Measurements from ENCODE around the gene RAD54L. TPM values are rescaled to one million over a fixed set of nuclear protein-coding genes. Genes with fewer than 3 reads are reported as not detected.

The RAD54L gene
- total RNA-seq, 5 donors from 2014 or later (not counting 1 experiment from before 2014, with no cell fraction given): 1.1 to 2.8 (median 1.8) TPM

- WGBS (ENCODE audit: insufficient coverage): 0% methylated on average over 5 of the region's 14 CpGs
Measured at GRCh38 chr1:46303872-46304326, 56.3 kb downstream of the RAD54L start.

GRCh38 chr1:46306159-46306530 is 58.6 kb downstream of the RAD54L start:
- Mint-ChIP-seq H3K4me3 (peak overlapping the region in 2 of 3 donors; percentile 25 to 98), H3K4me1 (peaks cover 44 to 54% (median 47%) of the 10 kb centered on the region in 3 donors), H3K27ac (no peak overlapping the region), H3K27me3 (no peaks in the 10 kb centered on the region), H3K9me3 (no peaks in the 10 kb centered on the region), H3K36me3 (peaks cover 16% of the 10 kb centered on the region)
- H3K36me3 ChIP-seq (ENCODE audit: control insufficient read depth in 2 of 2, extremely low read depth in 1 of 2, insufficient read depth in 1 of 2, low read length in 1 of 2): peaks cover 11 to 19% of the 10 kb centered on the region in 2 donors
- DNase-seq (no peak), ATAC-seq (replicated peaks in 1 of 4) (no peak)
- ChIA-PET POLR2A (no interaction called here), CTCF (no interaction called here)
- 87% methylated on average over 3 of the region's 8 CpGs for WGBS (ENCODE audit: insufficient coverage)
- H3K27ac ChIP-seq (ENCODE audit: low read length): no peak overlapping the region
- H3K4me3 ChIP-seq (ENCODE audit: control insufficient read depth in 1 of 2, extremely low read depth in 1 of 2, low read length in 1 of 2): no peak overlapping the region
- no peaks in the 10 kb centered on the region for H3K9me3 ChIP-seq
- H3K4me1 ChIP-seq (ENCODE audit: control insufficient read depth in 1 of 2, extremely low read depth in 1 of 2, insufficient read depth in 2 of 2, low read length in 2 of 2): peaks cover 14 to 48% of the 10 kb centered on the region in 2 experiments
- no peaks in the 10 kb centered on the region for H3K27me3 ChIP-seq (replicated peaks in 1 of 2; ENCODE audit: control insufficient read depth in 2 of 2, extremely low read depth in 1 of 2, insufficient read depth in 2 of 2, low read length in 1 of 2)

More at GRCh38 chr1:46303872-46304326, 56.3 kb downstream of the RAD54L start:
- Histone ChIP-seq H3K4me3 (ENCODE audit: control insufficient read depth in 1 of 2, extremely low read depth in 1 of 2, low read length in 1 of 2) (peak overlapping the region; percentile 84 to 91), H3K27ac (ENCODE audit: low read length) (peak overlapping the region; percentile 85), H3K4me1 (ENCODE audit: control insufficient read depth in 1 of 2, extremely low read depth in 1 of 2, insufficient read depth in 2 of 2, low read length in 2 of 2) (peaks cover 14 to 55% of the 10 kb centered on the region in 2 experiments), H3K9me3 (no peaks in the 10 kb centered on the region), H3K36me3 (ENCODE audit: control insufficient read depth in 2 of 2, extremely low read depth in 1 of 2, insufficient read depth in 1 of 2, low read length in 1 of 2) (peaks cover 0 to 6% of the 10 kb centered on the region in 2 donors), H3K27me3 (replicated peaks in 1 of 2; ENCODE audit: control insufficient read depth in 2 of 2, extremely low read depth in 1 of 2, insufficient read depth in 2 of 2, low read length in 1 of 2) (no peaks in the 10 kb centered on the region)
- H3K9me3 Mint-ChIP-seq: no peaks in the 10 kb centered on the region
- H3K4me3 Mint-ChIP-seq: peak overlapping the region; percentile 94 to 98 (median 96)
- H3K27me3 Mint-ChIP-seq: no peaks in the 10 kb centered on the region
- peak overlapping the region; percentile 95 to 96 for H3K27ac Mint-ChIP-seq
- H3K36me3 Mint-ChIP-seq: peaks cover 2% of the 10 kb centered on the region
- ATAC-seq (replicated peaks in 1 of 4) (no peak), DNase-seq (peak in 1 of 35 experiments; percentile 23)
- ChIA-PET CTCF (interaction anchor here (0.6 to 2.1 kb wide), 6 partner anchors 20 to 57 kb away, joined by 3 to 6 read pairs (median 3); partner anchors contain the start of gene RAD54L (in 1 of the 2)), POLR2A (interaction anchor here (0.6 to 1.4 kb wide), 8 partner anchors 10 to 1672 kb away, joined by 3 to 18 read pairs (median 4); partner anchors contain the start of genes NSUN4 (in 1 of the 2) and RAD54L (in 1 of the 2))
- H3K4me1 Mint-ChIP-seq: peaks cover 53 to 65% (median 56%) of the 10 kb centered on the region in 3 donors

GRCh38 chr1:46309401-46310159 is 62.0 kb downstream of the RAD54L start:
- no peak for ATAC-seq (replicated peaks in 1 of 4)
- peaks cover 9 to 29% of the 10 kb centered on the region in 2 experiments for H3K4me1 ChIP-seq (ENCODE audit: control insufficient read depth in 1 of 2, extremely low read depth in 1 of 2, insufficient read depth in 2 of 2, low read length in 2 of 2)
- peaks cover 11 to 45% of the 10 kb centered on the region in 2 donors for H3K36me3 ChIP-seq (ENCODE audit: control insufficient read depth in 2 of 2, extremely low read depth in 1 of 2, insufficient read depth in 1 of 2, low read length in 1 of 2)
- WGBS (ENCODE audit: insufficient coverage): 87% methylated on average over 6 of the region's 16 CpGs
- no peaks in the 10 kb centered on the region for H3K27me3 ChIP-seq (replicated peaks in 1 of 2; ENCODE audit: control insufficient read depth in 2 of 2, extremely low read depth in 1 of 2, insufficient read depth in 2 of 2, low read length in 1 of 2)
- CTCF ChIA-PET: no interaction called here
- Mint-ChIP-seq H3K9me3 (no peaks in the 10 kb centered on the region), H3K4me1 (peaks cover 30 to 38% (median 31%) of the 10 kb centered on the region in 3 donors), H3K36me3 (peaks cover 23% of the 10 kb centered on the region), H3K4me3 (no peak overlapping the region), H3K27me3 (no peaks in the 10 kb centered on the region), H3K27ac (no peak overlapping the region)
- no peak overlapping the region for H3K4me3 ChIP-seq (ENCODE audit: control insufficient read depth in 1 of 2, extremely low read depth in 1 of 2, low read length in 1 of 2)
- no peaks in the 10 kb centered on the region for H3K9me3 ChIP-seq
- no peak overlapping the region for H3K27ac ChIP-seq (ENCODE audit: low read length)
- DNase-seq: no peak
- POLR2A ChIA-PET: interaction anchor here in 1 of 2 donors (0.6 to 0.7 kb wide), 2 partner anchors 19 to 47 kb away, joined by 3 to 4 read pairs; no protein-coding TSS in a partner anchor

GRCh38 chr1:46310321-46310720 is 62.8 kb downstream of the RAD54L start:
- peaks cover 11 to 49% of the 10 kb centered on the region in 2 donors for H3K36me3 ChIP-seq (ENCODE audit: control insufficient read depth in 2 of 2, extremely low read depth in 1 of 2, insufficient read depth in 1 of 2, low read length in 1 of 2)
- CTCF ChIA-PET: no interaction called here

GRCh38 chr1:46315669-46316403 is 68.3 kb downstream of the RAD54L start:
- no CpG with 5 or more reads among the region's 3 CpGs for WGBS (ENCODE audit: insufficient coverage)
- H3K9me3 Mint-ChIP-seq: no peaks in the 10 kb centered on the region
- H3K9me3 ChIP-seq: no peaks in the 10 kb centered on the region
- H3K27me3 ChIP-seq (replicated peaks in 1 of 2; ENCODE audit: control insufficient read depth in 2 of 2, extremely low read depth in 1 of 2, insufficient read depth in 2 of 2, low read length in 1 of 2): no peaks in the 10 kb centered on the region
- POLR2A ChIA-PET: no interaction called here
- H3K27ac Mint-ChIP-seq: no peak overlapping the region
- no peaks in the 10 kb centered on the region for H3K4me1 ChIP-seq (ENCODE audit: control insufficient read depth in 1 of 2, extremely low read depth in 1 of 2, insufficient read depth in 2 of 2, low read length in 2 of 2)
- ATAC-seq (replicated peaks in 1 of 4): no peak
- H3K4me3 ChIP-seq (ENCODE audit: control insufficient read depth in 1 of 2, extremely low read depth in 1 of 2, low read length in 1 of 2): no peak overlapping the region
- H3K4me1 Mint-ChIP-seq: no peaks in the 10 kb centered on the region
- CTCF ChIA-PET: no interaction called here
- H3K27ac ChIP-seq (ENCODE audit: low read length): no peak overlapping the region
- DNase-seq: no peak
- H3K4me3 Mint-ChIP-seq: no peak overlapping the region
- peaks cover 23% of the 10 kb centered on the region for H3K36me3 Mint-ChIP-seq
- H3K36me3 ChIP-seq (ENCODE audit: control insufficient read depth in 2 of 2, extremely low read depth in 1 of 2, insufficient read depth in 1 of 2, low read length in 1 of 2): peaks cover 0 to 50% of the 10 kb centered on the region in 2 donors
- no peaks in the 10 kb centered on the region for H3K27me3 Mint-ChIP-seq

More at GRCh38 chr1:46310321-46310720, 62.8 kb downstream of the RAD54L start:
- H3K27me3 Mint-ChIP-seq: no peaks in the 10 kb centered on the region
- H3K27ac Mint-ChIP-seq: no peak overlapping the region
- no peaks in the 10 kb centered on the region for H3K9me3 Mint-ChIP-seq
- Histone ChIP-seq H3K4me3 (ENCODE audit: control insufficient read depth in 1 of 2, extremely low read depth in 1 of 2, low read length in 1 of 2) (no peak overlapping the region), H3K27ac (ENCODE audit: low read length) (no peak overlapping the region), H3K9me3 (no peaks in the 10 kb centered on the region), H3K4me1 (ENCODE audit: control insufficient read depth in 1 of 2, extremely low read depth in 1 of 2, insufficient read depth in 2 of 2, low read length in 2 of 2) (peaks cover 7 to 21% of the 10 kb centered on the region in 2 experiments), H3K27me3 (replicated peaks in 1 of 2; ENCODE audit: control insufficient read depth in 2 of 2, extremely low read depth in 1 of 2, insufficient read depth in 2 of 2, low read length in 1 of 2) (no peaks in the 10 kb centered on the region)
- ATAC-seq (replicated peaks in 1 of 4) (no peak), DNase-seq (no peak)
- WGBS (ENCODE audit: insufficient coverage): 94% methylated on average over 3 of the region's 4 CpGs
- H3K4me1 Mint-ChIP-seq: peaks cover 23 to 31% (median 25%) of the 10 kb centered on the region in 3 donors
- H3K4me3 Mint-ChIP-seq: no peak overlapping the region
- peaks cover 27% of the 10 kb centered on the region for H3K36me3 Mint-ChIP-seq
- POLR2A ChIA-PET: no interaction called here

- Mint-ChIP-seq H3K36me3 (peaks cover 20% of the 10 kb centered on the region), H3K27ac (no peak overlapping the region), H3K4me1 (no peaks in the 10 kb centered on the region), H3K27me3 (no peaks in the 10 kb centered on the region), H3K9me3 (no peaks in the 10 kb centered on the region), H3K4me3 (no peak overlapping the region)
- H3K27me3 ChIP-seq (replicated peaks in 1 of 2; ENCODE audit: control insufficient read depth in 2 of 2, extremely low read depth in 1 of 2, insufficient read depth in 2 of 2, low read length in 1 of 2): no peaks in the 10 kb centered on the region
- H3K9me3 ChIP-seq: no peaks in the 10 kb centered on the region
- no peaks in the 10 kb centered on the region for H3K4me1 ChIP-seq (ENCODE audit: control insufficient read depth in 1 of 2, extremely low read depth in 1 of 2, insufficient read depth in 2 of 2, low read length in 2 of 2)
- peaks cover 0 to 39% of the 10 kb centered on the region in 2 donors for H3K36me3 ChIP-seq (ENCODE audit: control insufficient read depth in 2 of 2, extremely low read depth in 1 of 2, insufficient read depth in 1 of 2, low read length in 1 of 2)
- WGBS (ENCODE audit: insufficient coverage): no CpG with 5 or more reads among the region's 1 CpG
- ChIA-PET POLR2A (interaction anchor here in 1 of 2 donors (0.7 kb wide), 1 partner anchor 21 kb away, joined by 4 read pairs; no protein-coding TSS in a partner anchor), CTCF (no interaction called here)
- no peak for DNase-seq
- no peak overlapping the region for H3K4me3 ChIP-seq (ENCODE audit: control insufficient read depth in 1 of 2, extremely low read depth in 1 of 2, low read length in 1 of 2)
- no peak for ATAC-seq (replicated peaks in 1 of 4)
- H3K27ac ChIP-seq (ENCODE audit: low read length): no peak overlapping the region
Measured at GRCh38 chr1:46317323-46317722, 69.8 kb downstream of the RAD54L start.
